Putamen (tissue), 1 donor: ENCODE measurements around the gene PALM.

Source experiments
- DNase-seq: peaks from one replicate; pipeline ENCODE4 v3.0.0-alpha.2; 2016; ENCODE audit warnings: low spot score

The PALM gene

DNA sequence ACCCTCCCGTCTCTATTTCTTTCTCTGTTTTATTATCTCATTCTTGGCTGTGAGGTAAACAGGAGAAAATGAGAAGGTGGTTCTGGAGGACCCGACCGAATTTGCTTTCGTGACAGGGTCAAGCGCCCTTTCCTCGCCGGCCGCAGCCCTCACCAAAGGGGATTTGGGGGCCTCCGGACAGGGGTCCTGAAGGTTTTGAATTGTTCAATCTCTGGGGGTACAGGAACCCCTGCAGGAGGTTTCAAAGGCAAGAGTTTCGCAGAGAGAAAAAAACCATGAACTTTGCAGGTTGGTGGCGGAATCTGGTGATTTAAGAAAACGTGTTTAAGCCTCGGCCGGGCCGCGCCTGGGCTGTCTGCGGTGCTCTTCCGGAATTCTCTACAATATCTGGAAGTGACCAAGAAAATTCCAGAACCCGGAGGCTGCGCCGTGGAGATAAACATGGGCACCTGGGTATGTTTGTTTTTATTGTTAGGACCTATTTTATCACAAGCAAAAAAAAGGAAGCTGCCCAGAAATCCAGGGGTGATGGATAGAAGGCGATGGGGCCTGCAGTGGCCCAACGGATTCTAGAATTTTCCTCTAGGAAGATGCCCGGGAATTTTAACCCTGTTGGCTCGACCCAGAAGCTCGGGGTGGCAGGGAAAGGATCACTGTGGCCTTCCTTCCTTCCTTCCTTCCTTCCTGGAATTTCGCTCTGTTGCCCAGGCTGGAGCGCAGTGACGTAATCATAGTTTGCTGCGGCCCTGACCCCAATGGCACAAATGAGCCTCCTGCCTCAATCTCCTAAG, 74.3 kb downstream of the PALM start:
- DNase-seq = no peak

- no peak for DNase-seq
These were observed 75.8 kb downstream of the PALM start for GRCh38 chr19:784541-784940.

DNA sequence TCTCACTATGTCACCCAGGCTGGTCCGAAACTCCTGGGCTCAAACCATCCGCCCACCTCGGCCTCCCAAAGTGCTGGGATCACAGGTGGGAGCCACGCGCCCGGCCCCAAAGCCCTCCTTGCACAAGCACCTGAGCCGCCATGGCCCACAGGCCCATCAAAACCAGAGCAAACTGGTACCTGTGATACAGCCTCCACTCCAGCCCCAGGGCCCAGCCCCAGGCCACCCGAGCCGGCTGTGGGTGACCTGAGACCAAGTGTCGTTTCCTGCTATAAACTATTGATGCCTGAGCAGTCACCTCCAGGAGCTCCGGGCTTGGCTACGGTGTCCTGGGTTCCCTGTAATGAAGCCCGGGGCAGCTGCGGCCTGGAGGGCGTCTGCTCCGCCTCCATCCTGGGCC, 78.8 kb downstream of the PALM start:
- DNase-seq = no peak

DNA sequence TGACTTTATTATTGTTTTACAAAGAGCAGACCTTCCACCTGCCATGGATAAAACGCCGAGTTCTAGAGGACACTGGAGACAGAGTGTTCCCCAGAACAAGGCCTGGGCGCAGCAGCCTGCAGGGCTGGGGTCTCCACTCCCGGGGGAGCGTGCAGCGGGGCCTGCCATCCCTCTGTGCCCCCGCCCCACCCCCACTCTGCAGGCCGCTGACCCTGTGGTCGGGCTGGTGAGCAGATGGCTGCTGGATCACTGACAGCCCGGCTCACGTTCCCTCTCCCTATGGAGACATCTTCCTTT, 79.9 kb downstream of the PALM start:
- no peak for DNase-seq

GRCh38 chr19:788983-789700, 80.4 kb downstream of the PALM start:
- DNase-seq = no peak

DNA sequence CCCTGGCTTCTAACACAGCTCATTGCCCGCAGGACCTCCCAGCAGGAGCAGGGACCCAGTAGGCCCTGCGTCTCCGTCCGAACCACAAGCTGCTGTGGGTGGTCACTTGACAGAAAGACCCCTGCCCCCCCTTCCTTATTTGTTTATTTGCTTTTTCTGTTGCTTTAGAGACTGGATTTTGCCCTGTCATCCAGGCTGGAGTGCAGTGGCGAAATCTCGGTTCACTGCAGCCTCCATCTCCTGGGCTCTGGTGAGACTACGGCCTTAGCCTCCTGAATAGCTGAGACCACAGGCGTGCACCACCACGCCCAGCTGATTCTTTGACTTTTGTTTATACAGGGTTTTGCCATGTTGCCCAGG, 80.9 kb downstream of the PALM start:
- DNase-seq = no peak

DNA sequence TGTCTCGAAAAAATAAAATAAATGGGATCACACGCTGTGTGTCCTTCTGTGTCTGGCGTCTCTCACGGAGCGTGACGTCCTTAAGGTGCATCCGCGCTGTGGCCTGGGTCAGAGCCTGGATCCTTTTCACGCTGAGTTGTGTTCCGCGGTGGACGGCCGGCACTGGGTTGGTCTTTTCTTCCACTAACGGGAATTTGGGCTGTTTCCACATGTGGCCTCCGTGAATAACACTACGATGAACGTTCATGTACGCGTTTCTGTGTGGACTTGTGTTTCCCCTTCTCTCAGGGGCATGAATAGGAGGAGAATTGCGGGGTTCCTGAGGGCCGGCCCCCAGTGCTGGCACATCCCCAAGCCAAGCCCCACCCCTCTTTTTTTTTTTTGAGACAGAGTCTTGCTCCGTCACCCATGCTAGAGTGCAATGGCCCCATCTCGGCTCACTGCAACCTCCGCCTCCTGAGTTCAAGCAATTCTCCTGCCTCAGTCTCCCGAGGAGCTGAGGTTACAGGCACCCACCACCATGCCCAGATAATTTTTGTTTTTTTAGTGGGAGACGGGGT, 82.4 kb downstream of the PALM start:
- no peak for DNase-seq

- DNase-seq = no peak
These were observed 83.0 kb downstream of the PALM start for GRCh38 chr19:791567-792305.

- DNase-seq = no peak
These were observed 83.7 kb downstream of the PALM start for GRCh38 chr19:792306-792885.

- no peak for DNase-seq
These were observed 85.1 kb downstream of the PALM start for GRCh38 chr19:793806-794205.

GRCh38 chr19:795073-795611, 86.4 kb downstream of the PALM start:
- DNase-seq = no peak

- DNase-seq = no peak
These were observed 87.2 kb downstream of the PALM start for GRCh38 chr19:795691-796581.

- DNase-seq = peak; percentile 100
These were observed 88.2 kb downstream of the PALM start, which contains the start of gene PTBP1 for GRCh38 chr19:796692-797527. PTBP1 (plus strand) TSS chr19:797452; CDS start chr19:797498, 46 bp downstream.
